ENCODE results near the gene KDM1A.

The KDM1A gene

DNA sequence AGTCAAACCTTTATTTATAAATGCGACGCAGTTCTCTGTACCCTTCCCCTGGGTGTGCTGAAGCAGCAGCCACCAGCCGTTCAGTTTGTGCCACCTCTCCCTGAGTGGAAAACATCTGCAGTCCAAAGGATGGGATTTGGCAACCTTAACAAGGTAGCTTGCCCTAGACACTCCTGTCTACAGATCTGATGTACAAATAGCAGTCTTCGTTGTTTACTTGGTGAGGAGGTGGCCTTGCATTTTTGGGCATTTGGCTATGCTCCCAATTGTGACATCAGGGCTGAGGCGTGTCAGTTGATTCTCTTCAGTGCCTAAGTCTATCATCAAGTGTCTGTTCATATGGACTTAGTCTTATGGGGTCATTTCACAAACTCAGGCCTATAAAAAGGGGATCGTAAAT lies 59.8 kb downstream of the KDM1A start:
- H3K4me3 ChIP-seq (ENCODE audit: low read length): no peak overlapping the region
- no peaks in the 10 kb centered on the region for H3K4me1 ChIP-seq (ENCODE audit: control insufficient read depth, low read depth, low read length)
- no peaks in the 10 kb centered on the region for H3K9me3 ChIP-seq (ENCODE audit: control insufficient read depth, low read depth, low read length)
- H3K36me3 ChIP-seq (ENCODE audit: control insufficient read depth, low read depth, low read length): peaks cover 87% of the 10 kb centered on the region
- H3K27me3 ChIP-seq (ENCODE audit: control insufficient read depth, insufficient read depth, low read length): no peaks in the 10 kb centered on the region
- no peak overlapping the region for H3K9ac ChIP-seq (ENCODE audit: low read length)
- no peak overlapping the region for H3K27ac ChIP-seq (ENCODE audit: low read length)

DNA sequence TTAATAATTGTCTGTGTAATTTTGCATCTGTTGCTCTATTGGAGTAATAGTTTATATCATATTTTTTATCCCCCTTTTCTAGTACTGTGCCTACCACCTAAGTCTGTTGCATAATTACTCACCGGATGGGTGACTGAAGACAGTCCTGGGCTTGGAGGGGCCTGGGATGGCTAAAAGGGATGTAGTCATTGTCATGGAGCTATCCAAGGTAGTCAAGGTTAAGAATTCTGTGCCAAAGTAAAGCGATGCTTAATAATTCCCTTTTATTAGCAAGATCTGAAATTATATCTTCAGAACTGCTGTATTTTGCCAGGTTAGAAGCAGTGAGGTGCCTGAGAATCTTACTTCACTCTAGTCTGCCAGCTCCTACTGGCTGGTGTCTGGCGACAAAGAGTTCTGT lies 61.6 kb downstream of the KDM1A start:
- H3K27me3 ChIP-seq (ENCODE audit: control insufficient read depth, insufficient read depth, low read length): no peaks in the 10 kb centered on the region
- H3K9me3 ChIP-seq (ENCODE audit: control insufficient read depth, low read depth, low read length): no peaks in the 10 kb centered on the region
- no peaks in the 10 kb centered on the region for H3K4me1 ChIP-seq (ENCODE audit: control insufficient read depth, low read depth, low read length)
- no peak overlapping the region for H3K9ac ChIP-seq (ENCODE audit: low read length)
- no peak overlapping the region for H3K4me3 ChIP-seq (ENCODE audit: low read length)
- H3K36me3 ChIP-seq (ENCODE audit: control insufficient read depth, low read depth, low read length): peaks cover 80% of the 10 kb centered on the region
- H3K27ac ChIP-seq (ENCODE audit: low read length): no peak overlapping the region

DNA sequence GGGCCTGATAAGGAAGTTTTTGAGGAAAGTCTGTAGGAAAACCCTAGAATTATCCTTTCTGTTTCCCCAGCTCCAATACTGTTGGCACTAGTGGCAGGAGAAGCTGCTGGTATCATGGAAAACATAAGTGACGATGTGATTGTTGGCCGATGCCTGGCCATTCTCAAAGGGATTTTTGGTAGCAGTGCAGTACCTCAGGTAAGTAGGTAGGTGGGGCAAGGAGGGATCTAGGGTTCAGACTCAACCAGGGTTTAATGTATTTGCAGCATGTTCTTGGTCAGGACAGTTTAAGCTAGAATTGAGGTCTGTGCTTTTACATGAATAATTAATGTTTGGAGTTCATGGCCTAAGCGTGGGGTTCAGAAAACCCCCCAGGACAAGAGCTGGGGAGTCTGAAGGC lies 62.1 kb downstream of the KDM1A start:
- Histone ChIP-seq H3K27ac (ENCODE audit: low read length) (no peak overlapping the region), H3K27me3 (ENCODE audit: control insufficient read depth, insufficient read depth, low read length) (no peaks in the 10 kb centered on the region), H3K9me3 (ENCODE audit: control insufficient read depth, low read depth, low read length) (no peaks in the 10 kb centered on the region), H3K4me1 (ENCODE audit: control insufficient read depth, low read depth, low read length) (no peaks in the 10 kb centered on the region), H3K9ac (ENCODE audit: low read length) (no peak overlapping the region), H3K4me3 (ENCODE audit: low read length) (no peak overlapping the region), H3K36me3 (ENCODE audit: control insufficient read depth, low read depth, low read length) (peaks cover 76% of the 10 kb centered on the region)

DNA sequence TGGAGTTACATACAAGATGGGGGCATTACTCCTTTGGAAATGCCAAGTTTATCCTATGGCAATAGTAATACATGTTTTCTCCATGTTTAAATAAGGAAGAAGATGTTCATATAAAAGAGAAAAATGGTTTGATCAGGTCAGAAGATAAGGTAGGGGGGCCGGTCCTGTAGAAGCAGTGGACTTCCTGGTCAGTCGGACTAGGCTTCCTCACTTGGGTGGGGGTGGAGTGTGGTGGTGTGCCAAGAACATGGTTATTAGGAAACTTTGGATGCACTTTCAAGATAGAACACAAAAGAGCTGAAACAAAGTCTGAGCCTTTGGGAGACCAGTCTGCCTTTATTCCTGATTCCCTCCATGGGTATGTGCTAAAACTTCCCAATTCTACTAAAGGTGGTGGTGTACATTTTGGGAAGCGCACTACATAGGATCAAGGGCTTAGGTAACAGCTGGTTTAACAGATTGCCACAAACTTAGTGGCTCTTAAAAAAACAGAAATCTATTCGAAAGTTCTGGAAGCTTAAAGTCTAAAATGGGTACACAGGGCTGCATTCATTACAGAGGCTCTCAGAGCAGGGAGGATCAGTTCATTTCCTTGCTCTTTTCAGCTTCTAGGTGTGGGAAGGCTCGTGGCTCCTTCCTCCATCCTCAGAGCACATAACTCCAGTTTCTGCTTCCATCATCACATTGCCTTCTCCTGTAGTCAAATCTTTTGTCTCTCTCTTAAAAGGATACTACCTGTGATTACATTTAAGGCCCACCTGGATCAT lies 64.6 kb downstream of the KDM1A start:
- no peaks in the 10 kb centered on the region for H3K27me3 ChIP-seq (ENCODE audit: control insufficient read depth, insufficient read depth, low read length)
- no peaks in the 10 kb centered on the region for H3K4me1 ChIP-seq (ENCODE audit: control insufficient read depth, low read depth, low read length)
- peaks cover 76% of the 10 kb centered on the region for H3K36me3 ChIP-seq (ENCODE audit: control insufficient read depth, low read depth, low read length)
- H3K4me3 ChIP-seq (ENCODE audit: low read length): no peak overlapping the region
- no peaks in the 10 kb centered on the region for H3K9me3 ChIP-seq (ENCODE audit: control insufficient read depth, low read depth, low read length)
- H3K27ac ChIP-seq (ENCODE audit: low read length): no peak overlapping the region
- H3K9ac ChIP-seq (ENCODE audit: low read length): no peak overlapping the region

DNA sequence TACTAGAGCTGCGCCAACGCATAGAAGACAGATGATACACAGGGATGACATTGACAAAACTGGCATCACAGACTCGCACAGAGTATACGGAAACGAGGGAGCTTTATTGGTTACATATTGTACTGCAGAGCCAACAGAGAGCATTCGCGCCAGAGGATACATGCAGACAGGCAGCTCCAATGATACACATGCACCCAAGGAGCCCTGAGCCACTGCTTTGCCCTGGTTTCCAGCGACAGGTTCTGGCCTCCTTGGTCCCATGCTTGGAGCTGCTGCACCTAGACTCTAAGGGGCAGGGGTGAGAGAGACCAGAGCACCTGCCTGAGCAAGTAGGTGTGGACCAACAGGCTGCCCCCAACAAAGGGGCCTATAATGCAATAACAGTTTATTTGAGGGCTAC lies 65.6 kb downstream of the KDM1A start:
- H3K4me3 ChIP-seq (ENCODE audit: low read length): no peak overlapping the region
- no peaks in the 10 kb centered on the region for H3K4me1 ChIP-seq (ENCODE audit: control insufficient read depth, low read depth, low read length)
- H3K36me3 ChIP-seq (ENCODE audit: control insufficient read depth, low read depth, low read length): peaks cover 66% of the 10 kb centered on the region
- no peaks in the 10 kb centered on the region for H3K27me3 ChIP-seq (ENCODE audit: control insufficient read depth, insufficient read depth, low read length)
- H3K9me3 ChIP-seq (ENCODE audit: control insufficient read depth, low read depth, low read length): no peaks in the 10 kb centered on the region
- H3K27ac ChIP-seq (ENCODE audit: low read length): no peak overlapping the region
- H3K9ac ChIP-seq (ENCODE audit: low read length): no peak overlapping the region

DNA sequence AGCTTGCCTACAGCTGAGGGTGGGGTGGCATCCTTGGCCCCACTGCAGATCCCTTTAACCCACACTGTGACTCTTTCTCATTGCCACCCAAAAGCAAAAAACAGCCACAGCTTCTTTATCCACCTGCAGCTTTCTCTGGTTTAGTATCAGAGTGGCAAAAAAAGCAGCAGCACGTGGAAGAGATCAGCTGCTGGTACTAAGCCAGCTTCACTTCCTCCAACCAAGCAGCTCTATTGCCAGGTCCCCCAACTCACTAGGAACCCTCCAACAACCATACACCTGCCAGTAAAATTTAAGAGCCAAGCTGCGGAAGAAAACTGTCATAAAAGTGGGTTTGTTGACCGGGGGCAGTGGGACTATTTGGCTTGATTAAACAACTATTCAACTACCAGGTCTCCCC lies 66.4 kb downstream of the KDM1A start:
- no peaks in the 10 kb centered on the region for H3K4me1 ChIP-seq (ENCODE audit: control insufficient read depth, low read depth, low read length)
- no peak overlapping the region for H3K27ac ChIP-seq (ENCODE audit: low read length)
- H3K4me3 ChIP-seq (ENCODE audit: low read length): no peak overlapping the region
- H3K9ac ChIP-seq (ENCODE audit: low read length): no peak overlapping the region
- no peaks in the 10 kb centered on the region for H3K9me3 ChIP-seq (ENCODE audit: control insufficient read depth, low read depth, low read length)
- H3K36me3 ChIP-seq (ENCODE audit: control insufficient read depth, low read depth, low read length): peaks cover 62% of the 10 kb centered on the region
- no peaks in the 10 kb centered on the region for H3K27me3 ChIP-seq (ENCODE audit: control insufficient read depth, insufficient read depth, low read length)

DNA sequence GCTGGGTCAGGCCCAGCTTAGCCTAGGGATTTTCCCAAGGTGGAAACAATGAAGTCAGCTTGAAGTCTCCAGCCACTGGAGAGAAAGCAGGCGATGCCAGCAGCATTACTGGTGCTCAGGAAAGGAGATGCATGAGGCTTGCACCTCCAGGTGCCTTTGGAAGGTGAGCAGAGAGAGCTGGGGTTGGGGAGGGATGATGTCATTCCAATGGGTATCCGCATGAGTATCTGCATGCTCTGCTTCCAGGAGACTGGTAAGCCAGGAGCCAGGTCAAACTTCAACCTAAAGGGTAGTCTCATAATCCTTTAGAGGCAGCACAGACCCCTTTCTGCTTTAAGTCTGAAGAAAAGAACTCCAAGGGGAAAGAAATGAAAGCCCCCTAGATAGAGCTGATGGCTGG lies 68.8 kb downstream of the KDM1A start:
- Histone ChIP-seq H3K27ac (ENCODE audit: low read length) (no peak overlapping the region), H3K9ac (ENCODE audit: low read length) (no peak overlapping the region), H3K9me3 (ENCODE audit: control insufficient read depth, low read depth, low read length) (no peaks in the 10 kb centered on the region), H3K4me1 (ENCODE audit: control insufficient read depth, low read depth, low read length) (no peaks in the 10 kb centered on the region), H3K36me3 (ENCODE audit: control insufficient read depth, low read depth, low read length) (peaks cover 57% of the 10 kb centered on the region), H3K4me3 (ENCODE audit: low read length) (no peak overlapping the region), H3K27me3 (ENCODE audit: control insufficient read depth, insufficient read depth, low read length) (no peaks in the 10 kb centered on the region)

DNA sequence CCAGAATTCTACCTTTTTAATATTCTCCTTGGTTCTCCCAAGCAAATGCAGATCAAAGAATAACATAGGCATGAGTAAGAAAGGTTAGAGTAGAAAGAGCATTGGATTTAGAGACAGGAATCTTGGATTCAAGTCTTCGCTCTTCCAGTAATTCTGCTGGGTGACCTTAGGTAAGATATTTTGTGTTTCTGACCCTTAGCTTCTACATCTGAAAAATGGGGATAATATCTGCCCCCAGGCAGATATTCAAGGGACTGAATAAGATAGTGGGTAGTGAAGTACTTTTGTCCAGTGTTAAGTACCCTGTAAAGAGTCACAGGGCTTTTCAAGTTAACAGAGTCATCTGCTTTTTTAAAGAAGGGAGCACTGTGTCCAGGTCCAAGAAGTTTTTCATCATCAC lies 70.8 kb downstream of the KDM1A start:
- Histone ChIP-seq H3K27ac (ENCODE audit: low read length) (no peak overlapping the region), H3K4me1 (ENCODE audit: control insufficient read depth, low read depth, low read length) (no peaks in the 10 kb centered on the region), H3K9ac (ENCODE audit: low read length) (no peak overlapping the region), H3K4me3 (ENCODE audit: low read length) (no peak overlapping the region), H3K36me3 (ENCODE audit: control insufficient read depth, low read depth, low read length) (peaks cover 59% of the 10 kb centered on the region), H3K9me3 (ENCODE audit: control insufficient read depth, low read depth, low read length) (no peaks in the 10 kb centered on the region), H3K27me3 (ENCODE audit: control insufficient read depth, insufficient read depth, low read length) (no peaks in the 10 kb centered on the region)

DNA sequence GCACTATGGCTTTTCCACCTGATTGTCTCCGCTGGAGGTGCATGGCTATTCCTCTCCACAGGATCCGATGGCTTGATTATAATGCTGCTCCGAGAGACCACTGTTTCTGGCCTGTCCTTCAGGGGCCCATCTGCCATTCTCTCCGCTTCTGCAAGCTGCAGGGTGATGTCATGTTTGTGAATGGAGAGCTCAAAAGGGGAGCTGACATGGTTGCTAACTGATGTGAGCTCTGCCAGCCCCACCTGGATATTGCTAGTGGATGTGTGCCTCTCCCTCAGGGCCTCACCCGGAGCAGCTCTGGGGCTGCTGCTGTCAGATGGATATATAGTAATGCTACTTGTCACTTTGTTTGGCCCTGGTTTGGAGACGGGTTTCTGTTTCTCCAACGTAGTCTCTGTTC lies 72.3 kb downstream of the KDM1A start:
- Histone ChIP-seq H3K4me3 (ENCODE audit: low read length) (no peak overlapping the region), H3K9me3 (ENCODE audit: control insufficient read depth, low read depth, low read length) (no peaks in the 10 kb centered on the region), H3K4me1 (ENCODE audit: control insufficient read depth, low read depth, low read length) (no peaks in the 10 kb centered on the region), H3K27me3 (ENCODE audit: control insufficient read depth, insufficient read depth, low read length) (no peaks in the 10 kb centered on the region), H3K9ac (ENCODE audit: low read length) (no peak overlapping the region), H3K27ac (ENCODE audit: low read length) (no peak overlapping the region), H3K36me3 (ENCODE audit: control insufficient read depth, low read depth, low read length) (peaks cover 59% of the 10 kb centered on the region)

DNA sequence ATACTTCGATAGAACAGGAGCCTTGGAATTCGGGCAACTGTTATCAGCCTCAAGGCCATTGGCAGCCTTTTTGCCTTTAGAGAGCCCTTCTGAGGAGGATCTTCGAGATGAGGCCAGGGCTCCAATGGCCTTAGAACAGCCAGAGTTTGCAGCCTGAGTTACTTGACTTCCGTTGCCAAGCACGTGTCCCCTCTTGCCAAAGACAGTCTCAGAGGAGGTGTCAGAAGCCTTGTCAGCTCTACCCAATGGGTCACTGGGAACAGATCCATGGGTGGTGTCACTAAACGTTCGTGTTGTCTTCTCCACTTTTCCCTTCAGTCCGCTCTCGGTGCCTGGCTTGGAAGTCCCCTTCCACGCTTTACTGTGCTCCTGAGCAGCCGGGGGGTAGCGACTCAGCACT lies 73.2 kb downstream of the KDM1A start:
- Histone ChIP-seq H3K9ac (ENCODE audit: low read length) (no peak overlapping the region), H3K4me3 (ENCODE audit: low read length) (no peak overlapping the region), H3K27ac (ENCODE audit: low read length) (no peak overlapping the region), H3K27me3 (ENCODE audit: control insufficient read depth, insufficient read depth, low read length) (no peaks in the 10 kb centered on the region), H3K4me1 (ENCODE audit: control insufficient read depth, low read depth, low read length) (no peaks in the 10 kb centered on the region), H3K36me3 (ENCODE audit: control insufficient read depth, low read depth, low read length) (peaks cover 50% of the 10 kb centered on the region), H3K9me3 (ENCODE audit: control insufficient read depth, low read depth, low read length) (no peaks in the 10 kb centered on the region)

DNA sequence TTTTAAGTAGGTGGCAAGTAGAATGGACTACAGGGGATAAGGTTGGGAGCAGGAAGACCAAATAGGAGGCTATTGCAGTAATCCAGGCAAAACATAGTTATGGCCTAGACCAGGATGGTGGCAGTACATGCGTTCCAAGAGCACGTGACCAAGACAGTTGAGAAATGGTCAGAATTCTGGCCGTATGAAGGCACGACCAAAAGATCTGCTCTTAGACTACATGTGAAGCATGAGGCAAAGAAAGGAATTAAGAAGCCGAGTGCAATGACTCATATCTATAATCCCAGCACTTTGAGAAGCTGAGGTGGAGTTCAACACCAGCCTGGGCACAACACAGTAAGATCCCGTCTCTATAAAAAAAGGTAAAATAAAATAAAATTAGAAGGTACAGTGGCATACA lies 78.0 kb downstream of the KDM1A start:
- Histone ChIP-seq H3K27me3 (ENCODE audit: control insufficient read depth, insufficient read depth, low read length) (no peaks in the 10 kb centered on the region), H3K9ac (ENCODE audit: low read length) (no peak overlapping the region), H3K36me3 (ENCODE audit: control insufficient read depth, low read depth, low read length) (peaks cover 22% of the 10 kb centered on the region), H3K9me3 (ENCODE audit: control insufficient read depth, low read depth, low read length) (no peaks in the 10 kb centered on the region), H3K4me1 (ENCODE audit: control insufficient read depth, low read depth, low read length) (peaks cover 14% of the 10 kb centered on the region), H3K27ac (ENCODE audit: low read length) (no peak overlapping the region), H3K4me3 (ENCODE audit: low read length) (no peak overlapping the region)

DNA sequence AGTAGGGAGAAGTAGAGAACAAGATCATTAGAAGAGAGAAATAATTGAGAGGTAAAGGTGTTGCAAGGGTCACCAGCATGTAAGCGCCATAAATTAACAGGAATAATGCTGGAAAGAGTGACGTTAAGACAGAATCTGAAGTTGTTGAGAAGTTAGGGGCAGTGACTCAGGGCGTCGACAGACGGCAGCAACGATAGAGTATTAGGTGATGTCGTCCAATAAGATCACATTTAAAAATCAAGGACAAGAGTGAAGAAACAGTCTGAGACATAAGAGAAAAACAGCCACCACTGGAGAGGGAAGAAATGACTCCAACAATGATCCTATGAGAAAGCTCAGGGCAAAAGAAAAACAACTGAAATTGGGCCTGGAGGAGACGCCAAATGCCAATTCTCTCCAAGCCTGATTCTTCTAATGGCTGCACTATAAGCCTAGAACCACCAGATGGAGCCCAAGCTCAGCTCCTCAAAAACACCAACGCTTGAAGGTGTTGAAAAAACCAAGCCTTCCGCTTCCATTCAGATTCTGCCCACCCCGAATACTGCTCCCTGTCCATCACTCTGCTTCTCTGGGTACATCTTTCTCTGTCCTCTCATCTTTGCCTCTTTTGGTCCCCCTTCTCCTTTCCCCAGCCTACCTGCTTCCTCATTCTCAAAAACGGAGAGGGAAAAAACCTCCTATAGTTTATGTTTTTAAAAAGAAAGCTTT lies 79.3 kb downstream of the KDM1A start:
- Histone ChIP-seq H3K9ac (ENCODE audit: low read length) (no peak overlapping the region), H3K27ac (ENCODE audit: low read length) (no peak overlapping the region)

More for the DNA sequence above, 79.3 kb downstream of the KDM1A start:
- Histone ChIP-seq H3K4me1 (ENCODE audit: control insufficient read depth, low read depth, low read length) (peaks cover 14% of the 10 kb centered on the region), H3K27me3 (ENCODE audit: control insufficient read depth, insufficient read depth, low read length) (no peaks in the 10 kb centered on the region), H3K4me3 (ENCODE audit: low read length) (no peak overlapping the region), H3K36me3 (ENCODE audit: control insufficient read depth, low read depth, low read length) (peaks cover 10% of the 10 kb centered on the region), H3K9me3 (ENCODE audit: control insufficient read depth, low read depth, low read length) (no peaks in the 10 kb centered on the region)

All from iPS-18a (cell line).